HEK293T (cell line): Measurements from ENCODE around the gene ANTXR1.

Experiments
- CTCF ChIA-PET: fragments of 350-600 bp; formaldehyde crosslinking; extraction: SDS; loops from one replicate; lab custom pipeline; 2021; ENCODE audit warnings: antibody characterized with exemption, inconsistent platforms; lab: Yijun Ruan, JAX
- POLR2A ChIA-PET: fragments of 350-600 bp; formaldehyde crosslinking; extraction: SDS; loops from one replicate; lab custom pipeline; 2020; ENCODE audit warnings: antibody characterized with exemption, inconsistent platforms; lab: Yijun Ruan, JAX
- DNase-seq: peaks from one replicate; pipeline ENCODE4 v3.0.0; 2012; ENCODE audit warnings: mixed read lengths; ENCODE audit errors: extremely low spot score
- ARNT ChIP-seq: fragments of 450-650 bp; IDR thresholded peaks from 2 replicates; pipeline ENCODE4 v1.6.1; 2017; ENCODE audit warnings: mild to moderate bottlenecking
- BHLHE40 ChIP-seq: fragments of 450-650 bp; IDR thresholded peaks from 2 replicates; pipeline ENCODE4 v1.6.1; 2016; ENCODE audit warnings: mild to moderate bottlenecking, moderate library complexity, borderline replicate concordance
- CTBP1 ChIP-seq: fragments of 450-650 bp; IDR thresholded peaks from 2 replicates; pipeline ENCODE4 v1.6.1; 2016; ENCODE audit warnings: borderline replicate concordance
- ELF4 ChIP-seq: fragments of 450-650 bp; IDR thresholded peaks from 2 replicates; pipeline ENCODE4 v1.6.1; 2017; ENCODE audit warnings: antibody characterized with exemption
- FOXA1 ChIP-seq: fragments of 450-650 bp; IDR thresholded peaks from 2 replicates; pipeline ENCODE4 v1.6.1; 2016; ENCODE audit warnings: mild to moderate bottlenecking
- FOXK2 ChIP-seq: fragments of 450-650 bp; IDR thresholded peaks from 2 replicates; pipeline ENCODE4 v1.6.1; 2016; ENCODE audit warnings: mild to moderate bottlenecking
- FOXM1 ChIP-seq: fragments of 450-650 bp; IDR thresholded peaks from 2 replicates; pipeline ENCODE4 v1.6.1; 2017; ENCODE audit warnings: mild to moderate bottlenecking, borderline replicate concordance
- HDGF ChIP-seq: fragments of 450-650 bp; IDR thresholded peaks from 2 replicates; pipeline ENCODE4 v1.6.1; 2017; ENCODE audit warnings: antibody characterized with exemption, borderline replicate concordance
- L3MBTL2 ChIP-seq: fragments of 450-650 bp; conservative IDR thresholded peaks from 2 replicates; pipeline ENCODE4 v1.6.1; 2016; ENCODE audit warnings: mild to moderate bottlenecking
- LEF1 ChIP-seq: fragments of 450-650 bp; IDR thresholded peaks from 2 replicates; pipeline ENCODE4 v1.6.1; 2017; ENCODE audit warnings: mild to moderate bottlenecking, borderline replicate concordance
- NFRKB ChIP-seq: fragments of 450-650 bp; IDR thresholded peaks from 2 replicates; pipeline ENCODE4 v1.6.1; 2016; ENCODE audit warnings: mild to moderate bottlenecking, moderate library complexity
- SP1 ChIP-seq: fragments of 450-650 bp; IDR thresholded peaks from 2 replicates; pipeline ENCODE4 v1.6.1; 2017
- SUZ12 ChIP-seq: fragments of 450-650 bp; IDR thresholded peaks from 2 replicates; pipeline ENCODE4 v1.6.1; 2016; ENCODE audit warnings: mild to moderate bottlenecking
- TARDBP ChIP-seq: fragments of 450-650 bp; IDR thresholded peaks from 2 replicates; pipeline ENCODE4 v1.6.1; 2016
- ZNF384 ChIP-seq: fragments of 450-650 bp; IDR thresholded peaks from 2 replicates; pipeline ENCODE4 v1.6.1; 2016
- TF ChIP-seq, protein P1 (sequence below): fragments of 450-650 bp; IDR thresholded peaks from 2 replicates; pipeline ENCODE4 v1.6.1; 2016

ANTXR1 gene

DNA sequence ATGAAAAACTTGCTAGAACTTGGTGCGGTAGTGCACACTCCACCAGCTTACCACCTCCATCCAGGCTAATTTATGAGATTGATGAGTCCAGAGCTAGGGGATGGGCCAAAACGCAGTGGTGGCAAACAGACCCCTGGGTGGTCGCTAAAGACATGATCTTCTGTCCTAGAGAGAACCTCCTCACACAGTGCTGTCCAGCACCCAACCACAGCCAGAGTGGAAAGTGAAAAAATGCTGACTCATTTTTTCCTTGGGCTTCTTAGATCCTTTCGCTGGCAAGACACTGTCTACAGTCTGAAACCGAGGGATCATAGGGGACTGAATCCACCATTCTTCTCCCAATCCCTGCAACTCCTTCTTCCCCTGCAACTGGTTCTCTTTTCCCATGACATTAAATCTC is 4.1 kb downstream of the ANTXR1 start:
- ChIA-PET CTCF (no interaction called here), POLR2A (no interaction called here)
- TF ChIP-seq, protein P1, sequence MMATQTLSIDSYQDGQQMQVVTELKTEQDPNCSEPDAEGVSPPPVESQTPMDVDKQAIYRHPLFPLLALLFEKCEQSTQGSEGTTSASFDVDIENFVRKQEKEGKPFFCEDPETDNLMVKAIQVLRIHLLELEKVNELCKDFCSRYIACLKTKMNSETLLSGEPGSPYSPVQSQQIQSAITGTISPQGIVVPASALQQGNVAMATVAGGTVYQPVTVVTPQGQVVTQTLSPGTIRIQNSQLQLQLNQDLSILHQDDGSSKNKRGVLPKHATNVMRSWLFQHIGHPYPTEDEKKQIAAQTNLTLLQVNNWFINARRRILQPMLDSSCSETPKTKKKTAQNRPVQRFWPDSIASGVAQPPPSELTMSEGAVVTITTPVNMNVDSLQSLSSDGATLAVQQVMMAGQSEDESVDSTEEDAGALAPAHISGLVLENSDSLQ = no peak
- no peak for TF ChIP-seq ARNT
- TF ChIP-seq CTBP1 = no peak
- TF ChIP-seq BHLHE40 = no peak
- DNase-seq = no peak

DNA sequence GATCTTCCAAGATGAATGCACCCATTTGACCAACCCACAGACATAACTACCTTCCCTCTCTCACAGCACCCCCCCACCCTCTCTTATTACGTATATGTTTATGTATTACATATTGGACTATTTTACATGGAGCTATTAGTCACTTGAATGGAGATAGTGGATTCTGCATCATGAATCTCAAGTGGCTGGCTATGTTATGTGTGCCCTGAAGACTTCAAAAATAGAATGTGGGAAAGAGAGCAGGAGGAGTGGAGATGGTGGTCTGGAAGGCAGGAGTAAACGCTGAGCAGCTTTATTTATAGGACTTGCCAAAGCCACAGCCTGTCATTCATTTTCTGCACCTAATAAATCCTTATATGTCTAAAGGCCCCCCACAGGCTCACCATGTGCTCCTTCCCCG is 4.9 kb downstream of the ANTXR1 start:
- ChIA-PET POLR2A (no interaction called here), CTCF (no interaction called here)
- no peak for TF ChIP-seq SP1
- TF ChIP-seq BHLHE40 = no peak
- TF ChIP-seq, protein P1 = no peak
- no peak for TF ChIP-seq FOXA1
- TF ChIP-seq ZNF384 = no peak
- no peak for TF ChIP-seq FOXK2
- TF ChIP-seq ARNT = no peak
- no peak for TF ChIP-seq L3MBTL2
- no peak for DNase-seq

DNA sequence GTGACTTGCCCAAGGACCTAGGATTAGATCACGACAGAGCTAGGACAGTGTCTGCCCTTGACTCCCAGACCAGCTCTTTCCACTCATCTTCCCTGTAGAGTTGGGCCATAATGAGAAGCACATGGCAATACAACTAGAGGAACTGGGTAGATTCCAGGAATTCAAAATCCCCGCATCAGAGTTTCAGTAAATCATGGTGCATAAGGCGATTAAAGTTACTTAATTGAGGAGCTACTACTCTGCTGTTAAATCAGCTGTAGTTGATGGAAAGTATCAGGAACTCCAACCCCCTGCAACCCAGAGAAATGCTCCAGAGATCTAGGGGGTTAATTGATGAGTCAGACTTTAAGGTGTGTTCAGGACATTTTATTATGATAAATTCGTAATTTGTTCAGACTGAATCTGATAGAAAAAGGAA is 5.7 kb downstream of the ANTXR1 start:
- POLR2A ChIA-PET = no interaction called here

DNA sequence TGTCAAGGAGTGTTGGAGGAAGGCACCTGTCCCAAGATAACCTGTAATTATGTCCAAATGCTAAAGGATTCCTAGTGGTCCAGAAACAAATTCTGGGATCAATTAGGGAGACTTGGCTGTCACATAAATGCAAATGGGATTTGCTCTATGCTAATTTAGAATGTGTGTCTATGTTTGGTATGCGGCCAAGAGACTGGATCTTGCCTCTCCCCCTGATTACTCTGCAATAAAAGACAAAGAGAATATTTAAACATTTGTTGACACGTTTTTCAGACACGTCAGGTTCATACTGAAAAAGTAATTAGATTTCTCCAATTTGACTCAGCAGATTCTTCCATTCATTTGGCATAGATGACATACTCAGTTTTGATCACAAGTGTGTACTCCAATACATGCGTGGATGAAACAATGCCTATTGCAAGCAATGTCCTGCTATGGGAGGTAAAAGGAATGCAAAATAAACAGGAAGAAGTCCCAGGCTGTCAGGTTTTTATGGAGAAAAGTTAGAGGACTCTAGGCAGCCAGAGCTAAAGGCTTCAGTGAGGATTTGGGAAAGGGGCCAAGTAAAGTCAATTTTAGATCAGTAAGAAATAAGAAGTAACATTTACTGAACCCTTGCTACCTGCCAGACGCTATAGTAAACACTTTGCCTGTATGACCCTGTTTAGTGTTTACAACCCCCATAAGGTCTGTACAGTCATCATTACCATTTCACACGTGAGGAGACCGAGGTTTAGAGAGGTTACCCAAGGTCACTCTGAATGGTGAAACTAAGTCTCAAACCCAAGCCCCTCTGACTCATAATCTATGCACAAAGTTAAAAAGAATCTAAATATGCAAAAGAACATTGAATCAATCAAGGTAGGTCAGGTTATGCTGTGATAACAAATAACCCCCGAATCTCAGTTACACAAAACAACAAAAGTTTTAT is 7.8 kb downstream of the ANTXR1 start:
- ChIA-PET POLR2A (no interaction called here), CTCF (no interaction called here)
- TF ChIP-seq ZNF384 = no peak
- TF ChIP-seq, protein P1 = no peak
- TF ChIP-seq FOXK2 = no peak
- TF ChIP-seq BHLHE40 = no peak
- no peak for TF ChIP-seq SUZ12
- TF ChIP-seq ARNT = no peak
- no peak for TF ChIP-seq NFRKB
- TF ChIP-seq L3MBTL2 = no peak
- TF ChIP-seq FOXM1 = no peak
- no peak for TF ChIP-seq ELF4
- no peak for TF ChIP-seq FOXA1
- TF ChIP-seq SP1 = no peak
- no peak for TF ChIP-seq HDGF
- TF ChIP-seq TARDBP = no peak
- TF ChIP-seq CTBP1 = no peak
- DNase-seq = no peak

More for the DNA sequence above, 5.7 kb downstream of the ANTXR1 start:
- TF ChIP-seq SP1 (no peak), BHLHE40 (no peak), LEF1 (no peak), HDGF (no peak), ELF4 (no peak), FOXM1 (no peak), L3MBTL2 (no peak), NFRKB (no peak)
- TF ChIP-seq, protein P1 = no peak
- no peak for DNase-seq
- CTCF ChIA-PET = interaction anchor here (0.8 kb wide), 1 partner anchor 75 kb away, joined by 4 read pairs; no protein-coding TSS in a partner anchor

DNA sequence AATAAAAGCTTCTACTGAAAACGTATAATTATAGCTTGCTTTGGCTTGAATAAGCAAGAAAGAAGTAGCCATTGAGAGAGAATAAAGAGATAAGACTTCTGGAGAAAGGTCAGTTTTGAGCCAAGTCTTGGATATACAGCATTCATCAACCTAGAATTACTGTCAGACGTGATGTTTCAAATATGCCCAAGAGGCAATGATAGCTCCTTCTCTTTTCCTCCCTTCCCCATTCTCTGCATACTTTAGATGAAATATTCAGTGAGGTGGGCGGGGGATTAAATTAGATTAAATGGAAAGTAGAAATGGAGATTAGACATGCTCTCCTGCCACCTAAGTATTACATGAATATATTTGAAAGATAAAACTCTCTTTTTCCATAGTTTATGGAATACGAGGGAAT is 8.7 kb downstream of the ANTXR1 start:
- DNase-seq = no peak
- CTCF ChIA-PET = no interaction called here
- TF ChIP-seq, protein P1 = no peak
- no peak for TF ChIP-seq FOXK2
- no peak for TF ChIP-seq SUZ12
- no peak for TF ChIP-seq ELF4
- TF ChIP-seq NFRKB = no peak
- TF ChIP-seq HDGF = no peak
- no peak for TF ChIP-seq ZNF384
- TF ChIP-seq LEF1 = no peak
- POLR2A ChIA-PET = no interaction called here

DNA sequence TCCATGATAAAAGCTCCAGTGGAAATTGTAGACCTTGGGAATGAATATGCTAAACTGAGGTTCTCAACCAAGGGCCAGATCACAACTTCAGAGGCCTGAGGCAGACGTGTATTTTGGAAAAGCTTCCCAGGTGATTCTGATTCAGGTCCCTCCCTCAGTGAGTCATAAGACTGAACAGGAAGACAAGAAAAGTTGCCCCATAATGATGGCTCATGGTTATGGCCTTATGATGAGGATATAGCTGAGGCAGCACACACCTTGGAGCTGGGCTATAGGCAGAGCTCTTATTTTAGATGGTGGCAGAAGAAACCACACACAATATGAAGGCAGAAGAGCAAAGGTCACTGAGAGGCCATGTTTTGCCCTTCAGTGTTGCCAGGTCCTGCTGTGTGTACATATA is 9.6 kb downstream of the ANTXR1 start:
- no peak for TF ChIP-seq FOXK2
- TF ChIP-seq ARNT = no peak
- no peak for TF ChIP-seq L3MBTL2
- TF ChIP-seq SUZ12 = no peak
- no peak for TF ChIP-seq BHLHE40
- no peak for TF ChIP-seq ZNF384
- no peak for TF ChIP-seq LEF1
- TF ChIP-seq CTBP1 = no peak
- no peak for TF ChIP-seq FOXA1
- no peak for TF ChIP-seq FOXM1
- TF ChIP-seq SP1 = no peak
- no peak for TF ChIP-seq NFRKB
- no peak for TF ChIP-seq HDGF
- TF ChIP-seq, protein P1 = no peak
- no peak for TF ChIP-seq TARDBP
- no peak for TF ChIP-seq ELF4
- ChIA-PET POLR2A (no interaction called here), CTCF (no interaction called here)
- no peak for DNase-seq
